Mesenchymal stem cell (in vitro differentiated cells and primary cell): ENCODE measurements around the gene MFNG.

Source experiments
- DNase-seq: peaks from one replicate; pipeline ENCODE4 v3.0.0-alpha.2; 2013
- H2AFZ ChIP-seq: one replicate; pipeline ENCODE4 v1.6.1; 2013; ENCODE audit warnings: low read depth, mild to moderate bottlenecking, control low read depth, inconsistent platforms, low read length, moderate library complexity
- H2AK5ac ChIP-seq: 2 replicates; pipeline ENCODE4 v1.6.1; 2013; ENCODE audit warnings: low read length, moderate library complexity, mild to moderate bottlenecking, inconsistent platforms; ENCODE audit not compliant: severe bottlenecking
- H2BK120ac ChIP-seq: one replicate; pipeline ENCODE4 v1.6.1; 2013; ENCODE audit warnings: low read depth, mild to moderate bottlenecking, inconsistent platforms, low read length, moderate library complexity
- H2BK12ac ChIP-seq, 2 experiments: one replicate each; pipeline ENCODE4 v1.6.1; 2013; ENCODE audit warnings: inconsistent platforms in 2 of 2, low read length in 2 of 2, mild to moderate bottlenecking in 2 of 2, moderate library complexity in 2 of 2, control low read depth in 1 of 2
- H2BK15ac ChIP-seq: one replicate; pipeline ENCODE4 v1.6.1; 2013; ENCODE audit warnings: mild to moderate bottlenecking, low read depth, inconsistent platforms; ENCODE audit not compliant: poor library complexity, severe bottlenecking
- H2BK5ac ChIP-seq: 2 replicates; pipeline ENCODE4 v1.6.1; 2013; ENCODE audit warnings: low read depth, mild to moderate bottlenecking, low read length, control low read depth, inconsistent platforms; ENCODE audit not compliant: poor library complexity, severe bottlenecking
- H3K14ac ChIP-seq, 2 experiments: one replicate each; pipeline ENCODE4 v1.6.1; 2013; ENCODE audit warnings: inconsistent platforms in 2 of 2, low read length in 2 of 2, control low read depth in 1 of 2, mild to moderate bottlenecking in 1 of 2, moderate library complexity in 1 of 2
- H3K18ac ChIP-seq, 2 experiments: one replicate each; pipeline ENCODE4 v1.6.1; 2013; ENCODE audit warnings: inconsistent platforms in 2 of 2, low read length in 2 of 2, control low read depth in 1 of 2, low read depth in 1 of 2, mild to moderate bottlenecking in 1 of 2
- H3K23ac ChIP-seq, 2 experiments: one replicate each; pipeline ENCODE4 v1.6.1; 2013; ENCODE audit warnings: inconsistent platforms in 2 of 2, low read length in 2 of 2, mild to moderate bottlenecking in 2 of 2, moderate library complexity in 2 of 2, control low read depth in 1 of 2
- H3K27ac ChIP-seq: 2 replicates; pipeline ENCODE4 v1.5.1; 2013; ENCODE audit warnings: mild to moderate bottlenecking, moderate library complexity, low read length, control low read depth, inconsistent platforms; ENCODE audit not compliant: poor library complexity, severe bottlenecking
- H3K27me3 ChIP-seq, 2 experiments: 2 replicates each; pipeline versions ENCODE4 v1.6.1 to v1.7.0; 2013; ENCODE audit warnings: low read length in 2 of 2, mild to moderate bottlenecking in 2 of 2, moderate library complexity in 2 of 2, control low read depth in 1 of 2, inconsistent platforms in 1 of 2; ENCODE audit not compliant: control insufficient read depth in 1 of 2, insufficient read depth in 1 of 2
- H3K36me3 ChIP-seq, 2 experiments: 2 replicates each; pipeline versions ENCODE4 v1.6.1 to v1.7.0; 2013; ENCODE audit warnings: low read length in 2 of 2, control low read depth in 1 of 2, inconsistent platforms in 1 of 2, low read depth in 1 of 2, mild to moderate bottlenecking in 1 of 2; ENCODE audit not compliant: insufficient read depth in 2 of 2, control insufficient read depth in 1 of 2
- H3K4ac ChIP-seq, 2 experiments: one replicate each; pipeline ENCODE4 v1.6.1; 2013; ENCODE audit warnings: inconsistent platforms in 2 of 2, low read length in 2 of 2, mild to moderate bottlenecking in 2 of 2, moderate library complexity in 2 of 2, control low read depth in 1 of 2, low read depth in 1 of 2
- H3K4me1 ChIP-seq: 2 replicates; pipeline ENCODE4 v1.6.1; 2013; ENCODE audit warnings: low read depth, low read length, control low read depth; ENCODE audit not compliant: control insufficient read depth, insufficient read depth
- H3K4me2 ChIP-seq: 2 replicates; pipeline ENCODE4 v1.6.1; 2013; ENCODE audit warnings: low read length, mild to moderate bottlenecking, inconsistent platforms; ENCODE audit not compliant: poor library complexity, severe bottlenecking
- H3K4me3 ChIP-seq, 2 experiments: 2 replicates each; pipeline versions ENCODE4 v1.5.1 to v1.7.0; 2013; ENCODE audit warnings: low read length in 2 of 2, mild to moderate bottlenecking in 2 of 2, control low read depth in 1 of 2, low read depth in 1 of 2; ENCODE audit not compliant: insufficient read depth in 1 of 2
- H3K79me1 ChIP-seq: replicated peaks from 2 replicates; pipeline ENCODE4 v1.6.1; 2013; ENCODE audit warnings: mild to moderate bottlenecking, control low read depth, low read length, inconsistent platforms; ENCODE audit not compliant: poor library complexity, severe bottlenecking
- H3K9ac ChIP-seq: 2 replicates; pipeline ENCODE4 v1.7.0; 2013; ENCODE audit warnings: mild to moderate bottlenecking, low read length, moderate library complexity
- H3K9me3 ChIP-seq: 2 replicates; pipeline ENCODE4 v1.7.0; 2013; ENCODE audit warnings: mild to moderate bottlenecking, low read length; ENCODE audit not compliant: control insufficient read depth
- H4K8ac ChIP-seq: one replicate; pipeline ENCODE4 v1.6.1; 2013; ENCODE audit warnings: inconsistent platforms, mild to moderate bottlenecking, low read length, moderate library complexity
- H4K91ac ChIP-seq: one replicate; pipeline ENCODE4 v1.6.1; 2013; ENCODE audit warnings: mild to moderate bottlenecking, low read length, inconsistent platforms
- WGBS: methylation state at CpG from one replicate; pipeline ENCODE4 v1.1.7; 2013; ENCODE audit warnings: mixed read lengths; 5-methylcytosine and 5-hydroxymethylcytosine counted together

The MFNG gene

DNA sequence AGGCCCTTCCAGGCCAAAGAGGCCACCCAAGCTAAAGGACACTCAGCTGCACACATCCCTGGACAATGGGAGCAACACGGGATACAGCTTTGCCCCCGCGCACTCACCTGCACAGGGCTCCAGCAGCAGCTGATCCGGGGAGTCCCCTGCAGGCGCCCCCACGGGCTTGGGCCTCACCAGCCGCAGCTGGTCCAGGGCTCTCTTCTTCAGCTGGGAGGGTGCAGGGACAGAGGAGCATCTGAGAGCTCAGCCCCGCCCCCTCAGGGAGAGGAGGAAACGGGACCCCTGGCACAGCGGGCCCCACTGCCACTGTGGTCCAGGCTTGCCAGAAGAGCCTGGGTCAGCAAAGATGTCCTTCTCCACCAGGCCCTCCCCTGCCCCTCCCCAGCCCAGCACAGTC, 7.8 kb upstream of the MFNG start:
- H2BK120ac ChIP-seq: no peak overlapping the region
- no peak overlapping the region for H4K91ac ChIP-seq
- no peak for DNase-seq
- no peak overlapping the region for H2BK12ac ChIP-seq
- no peak overlapping the region for H2BK15ac ChIP-seq
- WGBS: 89% methylated on average over 9 of the region's 10 CpGs
- H3K27me3 ChIP-seq: no peaks in the 10 kb centered on the region
- H3K23ac ChIP-seq: no peak overlapping the region
- no peak overlapping the region for H3K4ac ChIP-seq
- H3K18ac ChIP-seq: no peak overlapping the region
- H3K27ac ChIP-seq: no peak overlapping the region
- H4K8ac ChIP-seq: no peak overlapping the region
- no peak overlapping the region for H3K4me3 ChIP-seq
- no peaks in the 10 kb centered on the region for H3K9me3 ChIP-seq
- no peak overlapping the region for H3K9ac ChIP-seq
- peaks cover 24% of the 10 kb centered on the region for H3K79me1 ChIP-seq
- H3K4me2 ChIP-seq: no peak overlapping the region
- H3K4me1 ChIP-seq: peaks cover 53% of the 10 kb centered on the region
- no peak overlapping the region for H3K14ac ChIP-seq
- no peak overlapping the region for H2AFZ ChIP-seq
- H3K36me3 ChIP-seq: peaks cover 55 to 78% of the 10 kb centered on the region in 2 experiments
- H2AK5ac ChIP-seq: peak overlapping the region; percentile 21
- no peak overlapping the region for H2BK5ac ChIP-seq

DNA sequence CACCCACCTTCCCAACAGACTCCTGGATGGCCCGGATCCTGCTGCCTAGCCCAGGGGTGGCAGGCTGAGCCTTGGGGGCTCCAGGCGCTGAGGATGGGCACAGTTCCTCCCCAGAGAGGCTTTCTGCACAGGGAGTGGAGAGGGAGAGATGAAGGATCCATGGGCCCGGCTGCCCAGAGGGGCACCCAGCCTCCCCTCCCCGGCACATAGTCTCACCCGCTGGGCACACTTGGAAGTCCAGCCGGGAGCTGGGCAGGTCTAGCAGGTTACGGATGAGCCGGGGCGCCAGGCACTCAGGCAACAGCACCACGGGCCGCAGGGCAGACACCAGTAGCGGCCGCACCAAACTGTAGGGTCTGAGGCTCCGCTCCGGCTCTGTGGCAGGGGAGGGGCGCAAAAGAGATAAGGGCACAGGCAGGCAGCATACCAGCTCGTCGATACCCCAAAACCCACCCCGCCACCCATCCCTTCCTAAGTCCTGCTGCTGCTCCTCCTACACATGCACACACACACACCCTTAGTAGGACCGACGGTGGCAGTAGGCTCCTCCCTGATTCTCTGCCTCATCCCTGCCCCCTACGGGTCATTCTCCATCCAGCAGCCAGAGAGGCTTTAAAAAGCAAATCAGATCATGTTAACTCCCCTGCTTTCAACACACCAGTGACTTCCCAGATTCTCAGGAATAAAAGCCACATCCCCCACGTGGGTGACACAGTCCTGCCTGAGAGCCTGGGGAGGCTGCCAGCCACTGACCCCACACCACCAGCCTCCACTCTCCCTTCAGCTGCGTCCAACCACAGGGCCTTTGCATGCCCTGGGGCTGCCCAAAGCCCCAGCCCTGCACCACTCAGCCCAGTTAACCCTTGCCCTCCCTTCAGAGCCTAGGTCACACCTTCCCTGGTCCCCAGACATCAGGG, 6.5 kb upstream of the MFNG start:
- H3K4me3 ChIP-seq: no peak overlapping the region
- H2BK15ac ChIP-seq: peak overlapping the region; percentile 15

DNA sequence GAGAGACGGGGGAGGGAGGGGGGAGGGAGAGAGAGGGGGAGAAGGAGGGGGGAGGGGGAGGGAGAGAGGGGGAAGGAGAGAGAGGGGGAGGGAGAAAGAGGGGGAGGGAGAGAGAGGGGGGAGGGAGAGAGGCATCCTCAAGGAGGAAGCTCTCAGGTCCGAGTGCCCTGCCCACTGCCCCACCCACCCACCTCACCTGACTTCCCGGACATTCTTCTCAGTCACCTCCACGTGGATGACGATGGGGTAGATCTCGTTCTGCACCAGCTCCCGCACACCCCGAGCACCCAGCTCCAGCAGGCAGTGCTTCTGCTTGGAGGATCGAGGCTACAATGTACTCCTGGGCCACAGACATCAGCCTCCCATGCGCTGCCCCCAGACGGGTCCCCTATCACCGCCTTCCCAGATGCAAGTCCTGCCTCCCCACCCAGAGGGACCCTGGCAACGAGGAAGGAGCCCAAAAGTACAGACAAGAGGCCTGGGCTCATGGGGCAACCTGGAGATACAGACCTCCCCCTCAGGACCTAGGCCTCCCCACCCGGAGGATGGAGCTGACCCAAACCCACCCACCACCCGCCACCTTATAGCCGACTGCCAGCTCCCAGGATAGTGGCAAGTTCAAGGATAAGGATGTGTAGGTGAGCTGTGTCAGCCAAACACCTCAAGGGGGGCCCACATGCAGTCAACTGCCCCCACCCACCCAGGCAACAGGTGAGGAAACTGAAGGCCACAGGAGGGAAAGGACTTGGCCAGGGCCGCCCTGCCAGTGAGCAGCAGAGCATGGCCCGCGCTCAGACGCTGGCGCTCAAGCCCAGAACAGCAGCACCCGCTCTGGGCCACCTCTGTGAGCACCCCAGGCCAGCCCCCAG, 5.6 kb upstream of the MFNG start:
- Histone ChIP-seq H2BK12ac (no peak overlapping the region), H3K18ac (no peak overlapping the region), H3K27me3 (peaks cover 0 to 5% of the 10 kb centered on the region in 2 experiments), H3K14ac (no peak overlapping the region), H2BK5ac (no peak overlapping the region), H3K23ac (no peak overlapping the region), H3K4me3 (no peak overlapping the region), H4K8ac (no peak overlapping the region), H3K4me1 (peaks cover 51% of the 10 kb centered on the region), H4K91ac (no peak overlapping the region), H3K4ac (no peak overlapping the region), H3K9me3 (no peaks in the 10 kb centered on the region), H3K79me1 (peaks cover 26% of the 10 kb centered on the region), H2BK15ac (no peak overlapping the region), H2BK120ac (no peak overlapping the region), H3K27ac (no peak overlapping the region), H3K36me3 (peaks cover 46 to 80% of the 10 kb centered on the region in 2 experiments), H3K9ac (no peak overlapping the region), H3K4me2 (no peak overlapping the region), H2AK5ac (no peak overlapping the region), H2AFZ (no peak overlapping the region)
- 95% methylated on average over 18 of the region's 22 CpGs for WGBS
- DNase-seq: no peak

More for the DNA sequence above, 6.5 kb upstream of the MFNG start:
- Histone ChIP-seq H3K14ac (no peak overlapping the region), H3K23ac (no peak overlapping the region), H2BK5ac (no peak overlapping the region), H3K9me3 (no peaks in the 10 kb centered on the region), H4K8ac (no peak overlapping the region), H3K36me3 (peaks cover 47 to 80% of the 10 kb centered on the region in 2 experiments), H2AK5ac (peak overlapping the region; percentile 58), H2BK120ac (no peak overlapping the region), H3K4me2 (no peak overlapping the region), H2BK12ac (peak overlapping the region in 1 of 2 experiments; percentile 12), H2AFZ (no peak overlapping the region), H4K91ac (no peak overlapping the region), H3K4me1 (peaks cover 49% of the 10 kb centered on the region), H3K79me1 (peaks cover 26% of the 10 kb centered on the region), H3K18ac (no peak overlapping the region), H3K4ac (no peak overlapping the region), H3K27me3 (no peaks in the 10 kb centered on the region), H3K9ac (no peak overlapping the region), H3K27ac (peak overlapping the region; percentile 29)
- 80% methylated on average over 23 of the region's 24 CpGs for WGBS
- peak; percentile 72 for DNase-seq

DNA sequence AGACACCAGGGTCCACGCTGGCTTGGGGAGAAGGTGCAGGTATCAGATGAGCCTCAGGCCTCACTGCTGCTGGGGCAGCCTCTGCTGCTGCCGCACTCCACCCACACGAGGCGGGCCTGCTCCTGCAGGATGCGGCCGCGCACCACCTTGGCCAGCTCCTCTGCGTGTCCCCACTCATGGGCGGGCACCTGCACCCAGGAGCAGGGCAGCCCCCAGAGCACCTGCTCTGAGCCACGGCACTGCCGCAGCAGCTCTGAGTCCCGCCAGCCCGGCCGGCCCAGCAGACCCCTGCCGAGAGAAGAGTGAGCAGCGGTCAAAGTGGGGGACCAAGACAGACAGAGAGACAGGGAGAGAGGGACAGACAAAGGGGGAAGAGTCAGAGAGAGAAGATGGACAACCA, 4.9 kb upstream of the MFNG start:
- Histone ChIP-seq H2BK15ac (no peak overlapping the region), H3K4me1 (peaks cover 50% of the 10 kb centered on the region), H3K9ac (no peak overlapping the region), H3K36me3 (peaks cover 42 to 76% of the 10 kb centered on the region in 2 experiments), H3K4me3 (no peak overlapping the region), H3K27ac (no peak overlapping the region), H4K8ac (no peak overlapping the region), H2AFZ (no peak overlapping the region), H2BK12ac (no peak overlapping the region), H3K23ac (no peak overlapping the region), H3K4ac (no peak overlapping the region), H3K14ac (no peak overlapping the region), H3K18ac (no peak overlapping the region), H2BK120ac (no peak overlapping the region), H2AK5ac (no peak overlapping the region), H3K4me2 (no peak overlapping the region), H3K79me1 (peaks cover 26% of the 10 kb centered on the region), H3K9me3 (no peaks in the 10 kb centered on the region), H3K27me3 (peaks cover 0 to 11% of the 10 kb centered on the region in 2 experiments), H4K91ac (no peak overlapping the region), H2BK5ac (no peak overlapping the region)
- no peak for DNase-seq
- 92% methylated on average over 16 of the region's 16 CpGs for WGBS
